HG03354 (cell line): Measurements from ENCODE around the gene DCC.

Experiments used
- ATAC-seq: cut with Tn5 transposase; IDR thresholded peaks from one replicate; pipeline ENCODE4 v1.9.1; 2021; ENCODE audit warnings: mild to moderate bottlenecking; ENCODE audit not compliant: unreplicated experiment, poor library complexity, severe bottlenecking

DCC gene

DNA sequence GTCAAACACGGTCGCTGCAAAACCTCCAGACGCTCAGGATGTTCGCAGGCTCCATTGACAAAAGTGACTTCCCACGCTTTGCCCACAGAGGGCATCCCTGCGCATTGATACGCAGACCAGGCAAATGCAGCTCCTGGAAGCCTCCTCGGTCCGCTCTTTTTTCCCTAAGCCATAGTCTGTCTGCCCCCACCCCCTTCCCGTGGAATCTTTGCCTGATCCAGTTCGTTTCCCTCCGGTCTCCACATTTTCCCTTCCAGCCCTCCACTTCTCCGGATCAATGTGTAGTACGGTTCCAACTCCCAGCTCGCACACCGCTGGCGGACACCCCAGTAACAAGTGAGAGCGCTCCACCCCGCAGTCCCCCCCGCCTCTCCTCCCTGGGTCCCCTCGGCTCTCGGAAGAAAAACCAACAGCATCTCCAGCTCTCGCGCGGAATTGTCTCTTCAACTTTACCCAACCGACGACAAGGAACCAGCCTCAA, at the start of gene DCC:
TSS of gene DCC (plus strand) at position 307 of the 481 bp plus-strand sequence. CDS start 591 bp downstream, outside the sequence.
- ATAC-seq: no peak

DNA sequence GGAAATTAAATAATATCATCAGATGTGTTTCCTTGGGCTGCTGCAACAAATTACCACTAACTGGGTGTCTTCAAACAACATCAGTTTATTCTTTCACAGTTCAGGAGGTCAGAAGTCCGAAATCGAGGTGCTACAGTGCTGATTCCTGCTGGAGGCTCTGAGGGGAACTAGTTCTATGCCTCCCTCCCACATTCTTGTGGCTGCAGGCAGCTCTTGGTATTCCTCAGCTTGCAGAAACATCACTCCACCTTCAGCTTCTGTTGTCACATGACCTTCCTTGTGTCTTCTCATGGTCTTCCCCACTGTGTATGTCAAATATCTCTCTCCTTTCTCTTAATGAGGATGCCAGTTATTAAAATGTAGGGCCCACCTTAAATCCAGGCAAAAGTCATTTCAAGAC, 29.3 kb upstream of the DCC start:
- no peak for ATAC-seq

DNA sequence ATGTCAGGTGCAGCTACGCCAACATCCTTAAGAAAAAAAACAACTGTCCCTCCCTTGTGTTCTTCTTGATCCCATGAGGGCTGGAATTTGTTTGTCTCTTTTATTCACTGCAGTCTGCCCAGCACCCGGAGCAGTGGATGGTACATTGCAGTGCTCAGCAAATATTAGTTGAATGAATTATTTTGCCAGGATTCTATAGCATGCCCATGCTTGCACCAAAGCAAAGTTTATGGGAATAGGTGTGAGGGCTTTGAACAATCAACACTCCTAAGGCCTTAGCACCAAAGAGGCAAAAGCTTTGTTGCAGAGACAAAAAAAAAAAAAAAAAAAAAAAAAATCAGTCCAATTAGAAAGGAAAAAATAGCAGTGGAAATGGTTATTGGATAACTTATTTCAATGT, 28.7 kb upstream of the DCC start:
- no peak for ATAC-seq

- no peak for ATAC-seq
These were observed 27.7 kb upstream of the DCC start for GRCh38 chr18:52312346-52312745.

GRCh38 chr18:52313213-52313612, 26.8 kb upstream of the DCC start:
- no peak for ATAC-seq

GRCh38 chr18:52319424-52319983, 20.5 kb upstream of the DCC start:
- no peak for ATAC-seq

GRCh38 chr18:52322307-52322706, 17.7 kb upstream of the DCC start:
- ATAC-seq: no peak

DNA sequence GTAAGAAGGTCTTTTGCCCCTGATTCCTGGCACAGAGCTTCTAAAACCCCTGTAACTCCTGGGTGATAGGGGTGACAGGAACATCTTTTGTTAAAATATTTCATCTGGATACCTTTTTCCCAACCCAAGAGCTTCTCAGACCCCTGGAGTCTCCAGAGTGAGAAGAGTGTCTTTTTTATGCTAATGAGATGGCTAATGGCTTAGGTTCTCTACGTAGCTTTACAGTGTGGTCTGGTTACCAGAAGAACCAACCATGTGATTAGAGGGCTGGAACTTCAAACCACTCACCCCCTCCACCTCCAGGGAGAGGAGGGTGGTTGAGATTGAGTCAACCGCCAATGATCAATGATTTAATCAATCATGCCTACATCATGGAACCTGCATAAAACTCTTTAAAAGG, 16.2 kb upstream of the DCC start:
- ATAC-seq: no peak

GRCh38 chr18:52325997-52326396, 14.0 kb upstream of the DCC start:
- ATAC-seq: no peak

DNA sequence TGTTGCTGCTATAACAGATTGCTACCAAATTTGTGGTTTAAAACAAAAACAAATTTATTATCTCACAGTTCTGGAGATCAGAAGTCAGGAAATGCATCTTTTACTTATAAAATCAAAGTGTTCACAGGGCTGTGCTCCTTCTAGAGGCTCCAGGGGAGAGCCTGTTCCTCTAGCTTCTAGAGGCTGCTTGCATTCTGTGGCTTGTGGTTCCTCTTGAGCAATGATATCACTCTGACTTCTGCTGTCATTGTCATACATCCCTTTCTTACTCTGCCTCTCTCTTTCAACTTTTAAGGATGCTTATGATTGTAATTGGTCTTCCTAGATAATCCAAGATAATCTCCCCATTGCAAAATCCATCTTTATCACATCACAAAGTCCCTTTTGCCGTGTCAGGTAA, 6.1 kb upstream of the DCC start:
- no peak for ATAC-seq

GRCh38 chr18:52334307-52334706, 5.7 kb upstream of the DCC start:
- ATAC-seq: no peak

DNA sequence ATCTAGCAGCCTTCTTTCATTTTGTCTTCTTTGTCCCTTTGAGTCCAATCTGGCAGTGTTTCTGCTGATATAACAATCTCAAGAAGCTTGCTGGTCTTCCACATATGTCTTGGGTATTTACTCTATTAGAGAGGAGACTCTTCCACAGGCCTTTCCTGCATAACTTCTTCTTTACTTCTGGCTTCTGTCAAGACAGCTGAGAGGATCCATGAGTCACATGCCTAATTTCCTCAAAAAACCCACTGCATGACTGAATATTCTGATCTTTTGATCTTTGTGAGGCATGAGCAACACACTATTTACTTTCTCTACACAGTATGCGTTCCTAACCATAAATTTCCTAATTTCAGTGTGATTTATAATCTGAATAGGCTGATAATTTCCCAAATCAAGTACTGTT, 5.1 kb upstream of the DCC start:
- no peak for ATAC-seq

- ATAC-seq: no peak
These were observed 2.7 kb upstream of the DCC start for GRCh38 chr18:52337276-52337675.

DNA sequence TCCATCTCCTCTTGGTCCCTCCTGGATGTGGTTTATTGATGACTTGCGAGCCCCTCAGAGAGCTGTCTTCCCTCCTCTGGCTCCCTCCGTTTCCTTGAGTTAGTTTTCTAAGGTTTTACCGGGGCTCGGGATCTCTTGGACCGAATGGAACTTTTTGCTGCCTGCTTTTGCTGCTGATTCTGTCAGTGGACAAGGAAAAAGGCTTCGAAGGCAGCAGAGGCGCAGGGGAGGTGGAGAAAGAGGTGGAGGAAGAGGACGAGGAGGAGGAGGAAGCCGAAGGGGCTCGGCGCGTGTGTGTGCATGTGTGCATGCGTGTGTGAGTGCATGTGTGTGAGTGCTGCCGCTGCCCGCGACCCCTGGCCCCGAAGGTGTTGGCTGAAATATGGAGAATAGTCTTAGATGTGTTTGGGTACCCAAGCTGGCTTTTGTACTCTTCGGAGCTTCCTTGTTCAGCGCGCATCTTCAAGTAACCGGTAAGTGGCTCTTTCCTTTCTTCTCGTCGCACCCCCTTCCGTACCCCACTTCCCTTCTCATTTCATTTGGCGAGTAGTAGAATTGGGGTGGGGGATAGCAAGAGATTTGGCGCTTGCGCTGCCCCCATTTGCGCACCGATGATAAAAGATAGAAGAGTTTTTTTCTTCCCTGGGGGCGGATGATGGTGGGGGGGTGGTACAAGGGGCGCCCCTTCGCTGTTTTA, 557 bp downstream of the DCC start:
- ATAC-seq: no peak

- ATAC-seq: no peak
These were observed 1.1 kb downstream of the DCC start for GRCh38 chr18:52341103-52341432.

DNA sequence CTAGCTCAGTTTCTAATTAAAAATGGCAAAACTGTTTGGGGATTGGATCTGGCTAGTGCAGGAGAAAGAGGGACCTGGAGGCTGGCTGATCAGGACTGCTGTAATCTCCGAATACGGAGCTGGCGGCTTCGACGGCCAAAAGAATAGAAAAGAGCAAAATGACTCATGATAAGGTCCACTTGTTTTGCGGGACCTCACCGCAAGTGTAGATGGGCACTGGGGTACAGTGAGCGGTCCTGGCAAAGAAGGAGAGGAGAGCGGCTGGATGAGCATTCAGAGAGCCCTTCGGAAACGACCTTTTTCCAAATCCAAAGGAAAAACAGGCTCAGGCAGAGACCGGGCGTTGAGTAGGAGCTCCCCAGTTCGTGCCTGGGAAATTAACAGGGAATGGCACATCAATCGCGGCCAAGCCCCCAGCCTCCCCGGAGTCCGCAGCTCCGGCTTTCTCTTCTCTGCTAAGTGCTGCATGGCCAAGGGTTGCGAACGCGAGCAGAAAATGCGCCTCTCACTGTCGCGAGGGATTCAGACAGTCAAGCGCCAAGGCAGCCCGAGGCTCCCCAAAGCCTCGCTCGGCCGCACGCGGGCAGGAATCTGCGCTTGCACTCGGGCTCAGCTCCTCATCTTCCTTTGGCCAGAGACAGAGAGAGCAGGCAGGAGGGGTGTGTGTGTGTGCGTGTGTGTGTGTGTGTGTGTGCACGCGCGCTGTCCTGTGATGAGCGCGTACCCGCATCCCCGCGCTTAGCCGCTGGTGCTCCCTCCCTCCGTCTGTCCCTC, 1.8 kb downstream of the DCC start:
- ATAC-seq: no peak

- no peak for ATAC-seq
These were observed 2.5 kb downstream of the DCC start for GRCh38 chr18:52342456-52342855.

DNA sequence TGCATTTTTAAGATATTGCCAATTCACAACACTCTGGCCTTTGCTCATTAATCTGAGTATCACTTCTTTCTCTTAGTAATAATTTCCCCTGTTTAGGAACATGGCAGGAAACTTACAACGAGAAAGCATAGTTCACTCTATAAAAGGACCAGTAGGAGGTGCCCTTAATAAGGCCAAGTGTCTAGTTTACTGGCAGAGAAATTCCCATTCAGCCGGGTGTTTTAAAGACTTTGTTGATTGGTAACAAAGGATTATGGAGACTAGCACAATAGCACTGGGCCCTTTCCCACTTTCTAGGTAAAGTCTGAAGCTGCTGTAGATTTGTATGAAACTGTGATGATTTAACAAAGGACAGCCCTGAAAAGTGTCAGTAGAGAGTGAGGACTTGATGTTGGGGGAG, 3.1 kb downstream of the DCC start:
- no peak for ATAC-seq

GRCh38 chr18:52343731-52344340, 3.8 kb downstream of the DCC start:
- no peak for ATAC-seq

- ATAC-seq: no peak
These were observed 4.9 kb downstream of the DCC start for GRCh38 chr18:52344881-52345280.

DNA sequence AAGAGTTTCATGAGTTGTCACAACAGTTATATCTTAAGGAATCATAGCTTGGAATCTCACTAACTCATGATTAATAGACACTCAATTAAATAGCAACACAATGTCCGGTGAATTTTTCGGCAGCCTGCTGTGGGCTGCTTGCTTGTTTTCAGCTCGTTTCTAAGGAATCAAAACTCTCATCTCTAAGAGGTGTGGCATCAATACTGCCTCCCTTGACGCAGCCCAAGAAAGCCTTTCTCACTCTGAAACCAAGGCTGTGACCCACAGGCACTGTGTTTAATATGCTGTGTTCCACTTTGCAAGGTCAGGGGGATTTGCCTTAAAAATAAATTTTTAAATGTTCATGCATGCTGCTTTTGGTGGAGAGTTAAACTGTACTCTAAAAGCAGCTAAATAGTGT, 5.4 kb downstream of the DCC start:
- no peak for ATAC-seq
